ENCODE data around the gene ZNF467.

The ZNF467 gene

DNA sequence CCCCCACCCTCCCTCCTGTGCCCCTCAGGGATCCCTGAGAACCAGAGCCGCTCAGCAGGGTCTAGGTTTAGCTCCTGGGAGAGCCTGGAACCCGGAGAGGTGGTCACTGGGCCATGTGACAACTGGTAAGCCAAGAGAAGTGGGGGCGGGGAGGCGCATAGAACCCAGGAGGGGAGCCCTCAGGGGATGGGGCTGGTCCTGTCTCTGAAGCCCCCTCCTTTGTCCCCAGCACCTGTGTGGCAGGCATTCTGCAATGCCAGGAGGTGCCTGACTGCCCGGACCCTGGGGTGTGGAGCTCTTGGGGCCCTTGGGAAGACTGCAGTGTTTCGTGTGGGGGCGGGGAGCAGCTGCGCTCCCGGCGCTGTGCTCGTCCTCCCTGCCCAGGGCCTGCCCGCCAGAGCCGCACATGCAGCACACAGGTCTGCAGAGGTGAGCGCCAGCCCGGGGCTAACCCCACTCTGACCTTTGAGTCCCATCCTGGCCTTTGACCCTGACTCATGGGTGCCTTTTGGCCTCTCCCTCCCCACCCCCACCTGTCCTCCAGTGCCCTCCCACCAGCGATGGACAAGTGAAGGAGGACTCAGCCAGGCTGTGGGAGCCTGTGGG lies 42.4 kb upstream of the ZNF467 start:
- DNase-seq (ENCODE audit: extremely low spot score), result no peak
- ChIA-PET CTCF (interaction anchor here (1.1 kb wide), 1 partner anchor 9 kb away, joined by 3 read pairs; no protein-coding TSS in a partner anchor), POLR2A (no interaction called here)
- TF ChIP-seq, protein P1, sequence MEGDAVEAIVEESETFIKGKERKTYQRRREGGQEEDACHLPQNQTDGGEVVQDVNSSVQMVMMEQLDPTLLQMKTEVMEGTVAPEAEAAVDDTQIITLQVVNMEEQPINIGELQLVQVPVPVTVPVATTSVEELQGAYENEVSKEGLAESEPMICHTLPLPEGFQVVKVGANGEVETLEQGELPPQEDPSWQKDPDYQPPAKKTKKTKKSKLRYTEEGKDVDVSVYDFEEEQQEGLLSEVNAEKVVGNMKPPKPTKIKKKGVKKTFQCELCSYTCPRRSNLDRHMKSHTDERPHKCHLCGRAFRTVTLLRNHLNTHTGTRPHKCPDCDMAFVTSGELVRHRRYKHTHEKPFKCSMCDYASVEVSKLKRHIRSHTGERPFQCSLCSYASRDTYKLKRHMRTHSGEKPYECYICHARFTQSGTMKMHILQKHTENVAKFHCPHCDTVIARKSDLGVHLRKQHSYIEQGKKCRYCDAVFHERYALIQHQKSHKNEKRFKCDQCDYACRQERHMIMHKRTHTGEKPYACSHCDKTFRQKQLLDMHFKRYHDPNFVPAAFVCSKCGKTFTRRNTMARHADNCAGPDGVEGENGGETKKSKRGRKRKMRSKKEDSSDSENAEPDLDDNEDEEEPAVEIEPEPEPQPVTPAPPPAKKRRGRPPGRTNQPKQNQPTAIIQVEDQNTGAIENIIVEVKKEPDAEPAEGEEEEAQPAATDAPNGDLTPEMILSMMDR (IDR thresholded peaks at IDR 0.05; ENCODE audit: control extremely low read depth, extremely low read depth, low read depth, missing control alignments), result no peak

DNA sequence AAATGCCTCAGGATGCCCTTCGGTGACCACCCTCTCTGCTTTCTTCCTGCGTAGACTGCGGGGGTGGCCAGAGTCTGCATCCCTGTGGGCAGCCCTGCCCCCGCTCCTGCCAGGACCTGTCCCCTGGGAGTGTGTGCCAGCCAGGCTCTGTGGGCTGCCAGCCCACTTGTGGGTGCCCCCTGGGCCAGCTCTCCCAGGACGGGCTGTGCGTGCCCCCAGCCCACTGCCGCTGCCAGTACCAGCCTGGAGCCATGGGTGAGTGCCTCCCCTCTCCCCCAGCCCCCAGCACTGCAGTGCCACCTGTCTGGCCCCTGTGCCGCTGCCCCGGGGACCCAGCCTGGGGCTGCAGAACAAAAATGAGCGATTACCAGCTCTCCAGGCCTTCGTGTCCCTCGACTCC lies 41.7 kb upstream of the ZNF467 start:
- POLR2A ChIA-PET, result no interaction called here
- CTCF ChIA-PET, result interaction anchor here (1.1 kb wide), 1 partner anchor 10 kb away, joined by 3 read pairs; no protein-coding TSS in a partner anchor
- no peak for DNase-seq (ENCODE audit: extremely low spot score)
- TF ChIP-seq, protein P1 (IDR thresholded peaks at IDR 0.05; ENCODE audit: control extremely low read depth, extremely low read depth, low read depth, missing control alignments), result no peak

DNA sequence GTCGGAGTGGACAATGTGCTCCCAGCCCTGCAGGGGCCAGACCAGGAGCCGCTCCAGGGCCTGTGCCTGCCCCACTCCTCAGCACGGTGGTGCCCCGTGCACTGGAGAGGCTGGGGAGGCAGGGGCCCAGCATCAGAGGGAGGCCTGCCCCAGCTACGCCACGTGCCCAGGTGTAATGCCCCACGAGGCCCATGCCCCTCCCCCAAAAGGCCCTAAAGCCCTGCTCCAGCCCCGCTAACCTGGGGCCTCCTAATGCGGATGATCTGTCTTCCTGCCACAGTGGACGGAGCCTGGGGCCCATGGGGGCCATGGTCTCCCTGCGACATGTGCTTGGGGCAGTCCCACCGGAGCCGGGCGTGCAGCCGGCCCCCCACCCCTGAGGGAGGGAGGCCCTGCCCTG lies 41.1 kb upstream of the ZNF467 start:
- CTCF ChIA-PET, result no interaction called here
- TF ChIP-seq, protein P1 (IDR thresholded peaks at IDR 0.05; ENCODE audit: control extremely low read depth, extremely low read depth, low read depth, missing control alignments), result no peak
- DNase-seq (ENCODE audit: extremely low spot score), result no peak
- POLR2A ChIA-PET, result no interaction called here

DNA sequence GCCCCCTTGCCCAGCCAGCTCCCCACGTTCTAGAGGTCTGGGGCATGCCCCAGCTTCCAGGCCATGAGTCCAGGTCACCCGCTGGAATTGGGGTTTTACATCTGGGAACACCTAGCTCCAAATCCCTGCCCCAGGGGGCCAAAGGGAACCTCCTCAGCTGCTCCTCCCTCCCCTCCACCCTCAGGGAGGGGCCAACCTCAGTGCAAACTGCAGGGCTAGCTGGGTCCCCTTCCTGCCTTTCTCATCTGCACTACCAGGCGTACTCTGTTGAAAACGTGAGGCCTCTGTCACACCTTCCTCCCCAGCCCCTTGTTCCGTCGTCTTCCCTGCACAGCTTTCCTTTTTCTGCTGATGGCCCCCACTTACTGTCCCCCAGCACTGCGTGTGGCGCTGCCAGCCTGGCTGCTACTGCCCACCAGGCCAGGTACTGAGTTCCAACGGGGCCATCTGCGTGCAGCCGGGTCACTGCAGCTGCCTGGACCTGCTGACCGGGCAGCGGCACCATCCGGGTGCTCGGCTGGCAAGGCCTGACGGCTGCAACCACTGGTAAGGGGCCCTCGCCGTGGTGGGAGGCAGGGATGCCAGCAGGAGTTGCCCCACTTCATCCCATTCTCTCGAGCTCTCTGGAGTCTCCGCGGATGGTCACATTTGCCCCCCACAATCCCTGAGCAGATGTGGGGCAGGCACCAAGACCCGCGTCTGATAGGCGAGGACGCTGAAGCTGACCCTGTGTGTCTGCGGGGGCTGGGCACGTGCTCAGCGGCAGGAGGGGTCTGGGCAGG lies 40.1 kb upstream of the ZNF467 start:
- ChIA-PET POLR2A (no interaction called here), CTCF (no interaction called here)

DNA sequence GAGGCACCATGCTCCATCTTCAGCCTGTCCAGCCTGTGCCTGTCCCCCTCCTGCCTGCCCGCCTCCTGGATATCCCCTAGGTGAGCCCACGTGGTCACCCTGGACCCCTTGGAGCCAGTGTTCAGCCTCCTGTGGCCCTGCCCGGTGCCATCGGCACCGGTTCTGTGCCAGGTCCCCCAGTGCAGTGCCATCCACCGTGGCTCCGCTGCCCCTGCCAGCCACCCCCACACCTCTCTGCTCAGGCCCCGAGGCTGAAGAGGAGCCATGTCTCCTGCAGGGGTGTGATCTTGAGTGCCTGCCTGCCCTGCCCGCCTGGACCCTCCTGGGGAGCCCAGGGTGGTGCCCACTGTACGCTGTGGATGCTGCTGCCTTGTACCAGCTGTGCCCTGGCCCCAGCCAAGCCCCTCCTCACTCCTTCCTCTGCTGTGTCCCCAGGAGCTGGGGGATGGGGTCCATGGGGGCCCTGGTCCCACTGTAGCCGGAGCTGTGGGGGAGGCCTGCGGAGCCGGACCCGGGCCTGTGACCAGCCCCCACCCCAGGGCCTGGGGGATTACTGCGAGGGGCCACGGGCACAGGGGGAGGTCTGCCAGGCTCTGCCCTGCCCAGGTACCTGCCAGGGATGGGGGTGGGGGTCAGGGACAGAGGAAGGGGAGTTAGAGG lies 38.6 kb upstream of the ZNF467 start:
- TF ChIP-seq, protein P1 (IDR thresholded peaks at IDR 0.05; ENCODE audit: control extremely low read depth, extremely low read depth, low read depth, missing control alignments), result no peak
- no peak for DNase-seq (ENCODE audit: extremely low spot score)
- ChIA-PET CTCF (no interaction called here), POLR2A (no interaction called here)

More for the DNA sequence above, 40.1 kb upstream of the ZNF467 start:
- DNase-seq (ENCODE audit: extremely low spot score), result no peak
- TF ChIP-seq, protein P1 (IDR thresholded peaks at IDR 0.05; ENCODE audit: control extremely low read depth, extremely low read depth, low read depth, missing control alignments), result no peak

DNA sequence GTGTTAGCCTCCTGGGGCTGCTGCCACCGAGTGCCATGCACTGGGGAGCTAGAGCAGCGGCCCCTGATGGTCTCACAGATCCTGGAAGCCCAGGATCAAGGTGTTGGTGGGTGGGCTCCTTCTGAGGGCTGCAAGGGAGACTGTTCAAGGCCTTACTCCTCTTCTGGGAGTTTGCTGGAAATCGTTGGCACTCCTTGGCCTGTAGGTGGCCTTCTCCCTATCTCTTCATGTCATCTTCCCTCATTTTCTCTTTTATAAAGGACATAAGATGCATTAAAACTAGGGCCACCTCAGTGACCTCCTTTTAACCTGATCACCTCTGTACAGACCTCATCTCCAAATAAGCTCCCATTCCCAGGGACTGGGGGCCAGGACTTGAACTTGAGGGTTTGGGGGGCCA lies 37.8 kb upstream of the ZNF467 start:
- ChIA-PET POLR2A (no interaction called here), CTCF (no interaction called here)
- DNase-seq (ENCODE audit: extremely low spot score), result no peak
- TF ChIP-seq, protein P1 (IDR thresholded peaks at IDR 0.05; ENCODE audit: control extremely low read depth, extremely low read depth, low read depth, missing control alignments), result peak; percentile 18
